ENCODE data around the gene SYNE2.

DNA sequence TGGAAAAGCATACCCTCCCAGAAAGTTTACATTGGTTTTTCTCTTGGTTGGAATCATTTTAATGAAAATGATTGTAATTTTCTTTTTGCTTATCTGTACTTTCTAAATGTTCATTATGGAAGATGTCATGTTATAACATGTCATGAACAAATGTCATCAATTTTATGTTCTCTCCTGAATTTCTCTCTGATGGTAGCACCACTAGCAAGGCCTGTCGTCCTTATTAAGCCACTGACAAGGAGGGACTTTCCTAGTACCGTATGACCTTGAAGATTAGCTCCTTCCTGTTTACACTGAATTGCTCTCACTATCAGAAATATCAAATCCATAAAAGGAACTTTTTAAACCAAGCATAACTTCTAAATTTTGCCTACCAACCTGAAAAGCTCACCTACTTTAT lies 342.4 kb downstream of the SYNE2 start:
- TF ChIP-seq, protein P1, sequence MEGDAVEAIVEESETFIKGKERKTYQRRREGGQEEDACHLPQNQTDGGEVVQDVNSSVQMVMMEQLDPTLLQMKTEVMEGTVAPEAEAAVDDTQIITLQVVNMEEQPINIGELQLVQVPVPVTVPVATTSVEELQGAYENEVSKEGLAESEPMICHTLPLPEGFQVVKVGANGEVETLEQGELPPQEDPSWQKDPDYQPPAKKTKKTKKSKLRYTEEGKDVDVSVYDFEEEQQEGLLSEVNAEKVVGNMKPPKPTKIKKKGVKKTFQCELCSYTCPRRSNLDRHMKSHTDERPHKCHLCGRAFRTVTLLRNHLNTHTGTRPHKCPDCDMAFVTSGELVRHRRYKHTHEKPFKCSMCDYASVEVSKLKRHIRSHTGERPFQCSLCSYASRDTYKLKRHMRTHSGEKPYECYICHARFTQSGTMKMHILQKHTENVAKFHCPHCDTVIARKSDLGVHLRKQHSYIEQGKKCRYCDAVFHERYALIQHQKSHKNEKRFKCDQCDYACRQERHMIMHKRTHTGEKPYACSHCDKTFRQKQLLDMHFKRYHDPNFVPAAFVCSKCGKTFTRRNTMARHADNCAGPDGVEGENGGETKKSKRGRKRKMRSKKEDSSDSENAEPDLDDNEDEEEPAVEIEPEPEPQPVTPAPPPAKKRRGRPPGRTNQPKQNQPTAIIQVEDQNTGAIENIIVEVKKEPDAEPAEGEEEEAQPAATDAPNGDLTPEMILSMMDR (IDR thresholded peaks at IDR 0.05), result no peak
- no peak for TF ChIP-seq EZH2 (IDR thresholded peaks at IDR 0.05)
- TF ChIP-seq EZH2phosphoT487 (IDR thresholded peaks at IDR 0.05), result no peak

Measured in neural progenitor cell (in vitro differentiated cells).